HL-60 (cell line): ENCODE measurements around the gene UBASH3A.

ENCODE experiments used
- DNase-seq, 2 experiments: peaks; one replicate each; pipeline ENCODE4 v3.0.0-alpha.2; 2010 to 2020; ENCODE audit warnings: low read depth in 1 of 2, low spot score in 1 of 2
- H3K27ac ChIP-seq: fragments of 250-450 bp; sonication (Bioruptor Pico); replicated peaks from 2 replicates; pipeline ENCODE4 v1.5.1; 2020; ENCODE audit warnings: mild to moderate bottlenecking, moderate library complexity
- H3K27me3 ChIP-seq: fragments of 250-450 bp; sonication (Bioruptor Pico); 2 replicates; pipeline ENCODE4 v1.5.1; 2021; ENCODE audit warnings: mild to moderate bottlenecking, moderate library complexity; ENCODE audit not compliant: insufficient read depth, poor library complexity, severe bottlenecking
- H3K4me3 ChIP-seq: replicated peaks from 2 replicates; pipeline ENCODE4 v1.5.1; 2011; ENCODE audit warnings: mild to moderate bottlenecking, control low read depth, low read length; ENCODE audit not compliant: insufficient read depth
- CTCF ChIP-seq: IDR thresholded peaks from one replicate; pipeline ENCODE4 v1.5.1; 2011; ENCODE audit warnings: low read length, control low read depth, inconsistent platforms; ENCODE audit not compliant: insufficient read depth
- GABPA ChIP-seq: IDR thresholded peaks from 2 replicates; pipeline ENCODE4 v1.6.1; 2012; ENCODE audit warnings: low read depth
- POLR2AphosphoS5 ChIP-seq: IDR thresholded peaks from 2 replicates; pipeline ENCODE4 v1.6.1; 2012; ENCODE audit warnings: low read depth
- REST ChIP-seq: IDR thresholded peaks from 2 replicates; pipeline ENCODE4 v1.6.1; 2012; ENCODE audit warnings: low read depth; ENCODE audit not compliant: insufficient replicate concordance
- SPI1 ChIP-seq: IDR thresholded peaks from 2 replicates; pipeline ENCODE4 v1.6.1; 2012; ENCODE audit warnings: low read depth, mild to moderate bottlenecking, borderline replicate concordance

The UBASH3A gene

GRCh38 chr21:42465008-42465802 lies 61.5 kb downstream of the UBASH3A start:
- Histone ChIP-seq H3K27ac (peak overlapping the region; percentile 44), H3K27me3 (peaks cover 2% of the 10 kb centered on the region), H3K4me3 (no peak overlapping the region)
- TF ChIP-seq GABPA: no peak
- peak; percentile 82 for TF ChIP-seq POLR2AphosphoS5
- no peak for TF ChIP-seq REST
- peak; percentile 31; the same call in 1 of the 2 replicates for TF ChIP-seq SPI1
- TF ChIP-seq CTCF: no peak
- peak; percentile 67 to 82 for DNase-seq

- no peak for DNase-seq
- Histone ChIP-seq H3K27me3 (peaks cover 2% of the 10 kb centered on the region), H3K27ac (peak overlapping the region; percentile 44), H3K4me3 (no peak overlapping the region)
- no peak for TF ChIP-seq CTCF
- TF ChIP-seq GABPA: no peak
Measured at GRCh38 chr21:42465803-42466127, 62.1 kb downstream of the UBASH3A start.

GRCh38 chr21:42466700-42467099 lies 63.0 kb downstream of the UBASH3A start:
- no peak overlapping the region for H3K4me3 ChIP-seq
- peaks cover 2% of the 10 kb centered on the region for H3K27me3 ChIP-seq
- no peak for DNase-seq
- TF ChIP-seq GABPA (no peak), POLR2AphosphoS5 (no peak), SPI1 (no peak), REST (no peak), CTCF (no peak)
- no peak overlapping the region for H3K27ac ChIP-seq
